NCI-H187 treated with DMSO at 0.1 percent for 48 hours (cell line): Measurements from ENCODE around the gene EIPR1.

Source experiments
- DNase-seq: peaks from one replicate; lab custom pipeline; 2025; lab: John Stamatoyannopoulos, UW

The EIPR1 gene

GRCh38 chr2:3147651-3148530 is 229.7 kb downstream of the EIPR1 start:
- no peak for DNase-seq

- DNase-seq = no peak
Observed at GRCh38 chr2:3146772-3147650, 230.6 kb downstream of the EIPR1 start.

- DNase-seq = no peak
Observed at GRCh38 chr2:3146175-3146574, 231.4 kb downstream of the EIPR1 start.

GRCh38 chr2:3145471-3146021 is 232.1 kb downstream of the EIPR1 start:
- no peak for DNase-seq

GRCh38 chr2:3144856-3145255 is 232.8 kb downstream of the EIPR1 start:
- DNase-seq = no peak

GRCh38 chr2:3143602-3144001 is 234.0 kb downstream of the EIPR1 start:
- no peak for DNase-seq

GRCh38 chr2:3142961-3143571 is 234.6 kb downstream of the EIPR1 start:
- no peak for DNase-seq

GRCh38 chr2:3142210-3142609 is 235.4 kb downstream of the EIPR1 start:
- DNase-seq = no peak

- no peak for DNase-seq
Observed at GRCh38 chr2:3141696-3142095, 235.9 kb downstream of the EIPR1 start.

GRCh38 chr2:3139906-3140305 is 237.7 kb downstream of the EIPR1 start:
- no peak for DNase-seq
